NCI-H1930 (cell line): ENCODE data around the gene NEB.
"Not testable (repeated sequence)": the region's sequence is repeated elsewhere in the genome, so short reads cannot be mapped to it uniquely, and the experiment has no call there.

Source experiments
- DNase-seq, 2 experiments: peaks; one replicate each; lab custom pipeline; 2025; lab: John Stamatoyannopoulos, UW

NEB gene

DNA sequence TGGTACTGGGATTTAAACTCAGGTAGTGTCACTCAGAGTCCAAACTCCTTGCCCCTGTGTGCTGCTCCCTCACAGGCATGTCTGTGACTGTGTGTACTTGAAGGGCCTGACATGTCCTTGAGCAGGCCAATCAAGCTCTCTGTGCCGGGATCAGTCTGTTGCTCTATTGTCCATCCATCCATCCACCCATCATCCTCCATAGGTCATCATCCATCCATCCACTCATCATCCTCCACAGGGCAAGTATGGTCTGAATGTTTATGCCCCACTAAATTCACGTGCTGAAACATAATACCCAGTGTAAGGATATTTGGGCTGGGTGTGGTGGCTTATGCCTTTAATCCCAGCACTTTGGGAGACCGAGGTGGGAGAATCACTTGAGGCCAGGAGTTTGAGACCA lies 24.5 kb upstream of the NEB start:
- DNase-seq: no peak

GRCh38 chr2:151757861-151758260 lies 23.6 kb upstream of the NEB start:
- no peak for DNase-seq

DNA sequence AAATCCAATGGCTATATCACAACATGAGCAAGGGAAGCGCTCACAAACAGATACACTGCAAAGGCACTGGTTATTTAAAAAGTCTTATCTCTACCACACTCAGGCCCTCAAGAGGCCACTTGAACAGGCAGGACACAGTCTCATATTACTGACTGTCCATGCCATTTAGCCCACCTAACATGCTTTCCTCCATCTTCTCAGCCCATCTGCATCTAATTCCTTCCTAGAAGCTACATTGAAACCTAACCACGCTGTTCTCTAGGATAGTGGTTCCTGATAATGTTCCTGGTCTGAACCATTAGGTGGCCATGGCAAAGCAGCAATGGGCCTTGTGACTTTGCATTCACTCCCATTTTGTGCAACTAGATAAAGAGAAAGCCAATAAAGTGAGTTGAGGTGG lies 22.5 kb upstream of the NEB start:
- DNase-seq: no peak

GRCh38 chr2:151754253-151754897 lies 20.1 kb upstream of the NEB start:
- no peak for DNase-seq

- no peak for DNase-seq
These were observed 19.3 kb upstream of the NEB start for GRCh38 chr2:151753540-151753939.

- not testable (repeated sequence) for DNase-seq
These were observed 11.0 kb upstream of the NEB start for GRCh38 chr2:151745261-151745660.

DNA sequence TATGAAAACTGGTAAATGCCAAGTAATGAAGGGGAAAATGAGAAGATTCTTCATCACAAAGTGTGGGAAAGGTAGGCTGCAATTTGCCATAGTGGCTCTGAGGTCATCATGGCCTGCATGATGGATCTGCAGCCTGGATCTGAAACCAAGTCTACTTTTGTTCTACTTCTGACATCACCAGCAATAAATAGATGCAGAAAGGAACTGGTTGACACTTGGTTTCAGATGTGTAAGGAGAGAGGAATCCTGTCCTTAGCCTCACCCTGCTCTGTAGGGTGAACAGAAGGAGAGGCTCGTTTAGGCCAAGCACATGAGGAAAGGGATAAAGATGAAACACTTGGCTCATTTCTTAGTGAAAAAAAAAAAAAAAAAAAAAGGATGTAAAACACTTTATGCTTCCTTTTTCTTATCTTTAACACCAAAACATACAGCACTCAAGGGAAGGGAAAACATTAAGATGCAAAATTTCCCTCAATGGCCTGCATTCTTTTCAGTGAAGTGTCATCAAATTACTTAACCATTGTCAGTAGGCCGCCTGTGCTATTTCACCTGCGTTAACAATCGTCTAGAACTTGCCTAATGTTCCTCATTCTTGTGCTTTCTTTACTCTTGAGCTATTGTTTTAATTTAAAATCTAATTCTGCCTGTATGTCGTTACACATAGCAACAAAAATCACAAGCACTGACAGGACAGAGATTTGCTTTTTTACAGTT lies 3.9 kb downstream of the NEB start:
- no peak for DNase-seq

GRCh38 chr2:151729837-151730236 lies 4.4 kb downstream of the NEB start:
- DNase-seq: no peak

- DNase-seq: no peak
These were observed 4.9 kb downstream of the NEB start for GRCh38 chr2:151729415-151729811.

DNA sequence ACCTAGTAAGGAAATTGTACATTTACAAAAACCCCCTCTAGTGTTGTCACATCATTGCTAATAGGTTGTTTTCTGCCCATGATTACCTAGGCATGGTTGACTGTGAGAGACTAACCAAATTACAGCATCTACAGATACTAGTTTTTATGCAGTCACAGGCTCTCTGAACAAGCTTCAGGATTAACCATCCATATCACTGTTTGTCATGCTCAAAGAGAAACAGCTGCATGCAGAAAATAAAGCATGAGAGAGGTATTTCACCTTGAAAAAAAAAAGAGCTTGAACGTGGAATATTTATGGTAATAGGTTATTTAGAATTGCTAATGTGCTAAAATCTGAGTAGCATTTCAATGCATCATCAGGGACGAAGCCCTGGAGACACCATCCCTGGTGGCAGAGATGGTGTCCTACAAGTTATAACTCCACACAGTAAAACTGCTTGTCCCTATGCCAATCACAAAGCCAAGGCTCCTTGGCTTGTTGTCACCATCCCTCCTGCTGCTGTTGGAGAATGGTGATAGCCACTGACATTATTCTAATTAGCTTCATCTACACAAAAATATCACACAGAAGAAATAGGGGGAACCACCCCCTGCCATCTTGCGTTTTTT lies 5.4 kb downstream of the NEB start:
- no peak for DNase-seq

- no peak for DNase-seq
These were observed 6.4 kb downstream of the NEB start for GRCh38 chr2:151727593-151728552.

DNA sequence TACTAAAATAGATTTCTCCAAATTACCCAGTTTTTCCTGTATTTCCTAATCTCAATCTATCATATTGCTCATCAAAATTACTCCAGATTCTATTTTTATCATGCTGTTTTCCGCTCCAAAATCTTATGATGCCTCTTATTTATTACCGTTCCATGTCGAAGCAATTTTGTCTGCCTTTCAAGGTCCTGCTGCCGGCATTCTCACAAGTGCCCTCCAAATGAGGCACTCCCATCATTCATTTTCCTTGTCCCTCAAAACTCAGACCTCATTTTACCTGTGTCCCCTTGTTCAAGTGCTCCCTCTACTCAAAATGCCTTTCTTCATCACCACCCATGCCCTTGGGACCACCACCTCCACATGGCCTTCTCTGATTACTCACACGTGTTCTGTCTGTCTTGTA lies 13.1 kb downstream of the NEB start:
- no peak for DNase-seq

DNA sequence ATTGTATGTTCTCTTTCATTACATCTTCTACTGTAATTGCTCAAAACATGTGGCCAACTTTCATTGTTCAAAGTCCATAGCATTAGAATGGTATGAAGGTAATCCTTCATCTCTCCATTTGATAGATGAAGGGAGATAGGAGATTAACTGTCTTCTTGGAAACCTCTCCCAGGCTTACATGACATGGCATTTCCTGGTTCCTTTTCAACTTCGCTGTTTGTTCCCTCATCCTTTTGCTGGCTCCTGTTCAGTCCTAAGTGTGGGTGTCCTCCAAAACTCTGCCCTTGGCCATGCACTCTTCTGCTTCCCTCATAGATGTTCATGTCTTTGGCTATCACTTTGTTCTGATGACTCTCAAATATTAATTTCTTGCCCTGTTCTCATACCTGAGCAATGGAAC lies 13.8 kb downstream of the NEB start:
- no peak for DNase-seq

DNA sequence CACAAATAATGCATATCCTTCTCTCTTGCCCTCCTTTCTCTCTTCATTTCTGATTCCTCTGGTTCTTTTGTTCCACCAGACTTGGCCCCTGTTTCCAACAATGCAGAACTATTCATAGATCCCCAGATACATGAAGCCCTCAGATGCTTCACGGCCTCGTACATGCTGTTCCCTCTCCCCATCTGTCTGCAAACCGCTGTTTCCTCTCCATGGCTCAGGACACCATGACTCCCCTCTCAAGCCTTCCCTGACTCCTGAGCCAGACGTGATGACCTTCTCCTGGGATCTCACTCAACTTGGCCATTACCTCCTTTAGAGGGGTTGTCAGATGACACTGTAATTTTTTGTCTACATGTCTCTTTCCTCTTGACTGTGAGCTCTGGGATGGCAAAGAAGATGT lies 15.5 kb downstream of the NEB start:
- no peak for DNase-seq

- DNase-seq: no peak
These were observed 16.0 kb downstream of the NEB start for GRCh38 chr2:151718247-151718646.

DNA sequence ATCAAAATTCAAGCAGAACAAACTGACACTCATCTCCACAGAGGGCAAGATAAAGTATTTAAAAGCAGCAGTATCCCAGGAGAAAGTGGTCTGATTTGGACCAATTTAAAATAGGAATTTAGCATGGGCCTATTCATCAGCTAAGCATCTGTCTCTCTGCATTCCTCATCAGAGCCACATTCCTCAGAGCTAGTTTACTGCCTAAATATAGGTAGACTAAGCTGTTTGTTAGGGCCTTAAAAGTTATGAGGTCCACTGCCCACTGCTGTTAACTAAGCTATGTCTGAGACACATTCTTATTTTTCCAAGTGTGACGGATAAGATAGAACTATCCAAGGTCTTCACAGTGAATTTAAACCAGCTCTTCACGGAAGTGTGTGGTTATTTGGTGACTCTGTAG lies 17.6 kb downstream of the NEB start:
- DNase-seq: no peak

DNA sequence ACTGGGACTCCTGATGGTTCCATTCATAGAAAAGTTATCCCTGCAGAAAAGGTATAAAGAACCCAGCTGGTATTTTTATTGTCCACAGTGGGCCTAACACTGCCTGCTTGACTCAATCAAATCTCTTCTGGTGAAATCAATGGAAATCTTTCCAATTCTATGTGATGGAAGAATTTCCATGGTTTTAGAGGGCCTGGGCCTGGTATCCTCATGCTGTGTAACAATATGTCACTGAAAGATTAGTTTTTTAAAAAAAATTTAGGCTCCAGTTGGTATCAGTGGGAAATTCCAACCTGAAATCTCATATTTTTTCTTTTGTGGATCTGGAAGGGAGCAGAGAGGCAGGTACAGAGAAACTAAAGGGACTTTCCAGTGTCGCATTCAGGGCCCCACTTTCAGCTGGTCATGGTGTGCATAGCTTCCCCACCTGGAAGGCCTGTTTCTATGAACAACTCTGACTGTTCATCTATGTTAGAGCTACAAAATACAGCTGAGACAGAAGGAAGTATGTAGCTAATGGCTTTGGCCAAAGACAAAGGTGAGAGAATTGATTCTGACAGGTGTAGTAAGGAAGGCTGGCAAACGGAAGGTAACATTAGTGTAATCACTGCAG lies 20.9 kb downstream of the NEB start:
- no peak for DNase-seq

- no peak for DNase-seq
These were observed 23.3 kb downstream of the NEB start for GRCh38 chr2:151711025-151711424.

DNA sequence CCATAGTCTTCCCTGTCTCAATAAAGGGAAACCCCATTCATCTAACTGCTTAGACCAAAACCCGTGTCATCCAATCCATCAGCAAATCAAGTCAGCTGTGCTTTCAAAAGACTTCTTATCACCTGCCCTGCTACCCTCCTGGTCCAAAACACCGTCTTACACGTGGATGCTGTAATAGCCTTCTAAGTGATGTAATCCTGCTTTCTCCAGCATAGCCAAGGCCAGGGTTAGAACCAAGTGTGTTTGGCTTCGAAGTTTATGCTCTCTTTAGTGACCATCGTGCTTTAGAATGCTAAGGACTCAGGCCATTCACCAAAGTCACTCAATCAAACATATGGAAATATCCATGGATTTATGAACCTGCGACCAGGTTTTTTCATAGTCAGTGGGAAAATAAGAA lies 25.5 kb downstream of the NEB start:
- DNase-seq: no peak

DNA sequence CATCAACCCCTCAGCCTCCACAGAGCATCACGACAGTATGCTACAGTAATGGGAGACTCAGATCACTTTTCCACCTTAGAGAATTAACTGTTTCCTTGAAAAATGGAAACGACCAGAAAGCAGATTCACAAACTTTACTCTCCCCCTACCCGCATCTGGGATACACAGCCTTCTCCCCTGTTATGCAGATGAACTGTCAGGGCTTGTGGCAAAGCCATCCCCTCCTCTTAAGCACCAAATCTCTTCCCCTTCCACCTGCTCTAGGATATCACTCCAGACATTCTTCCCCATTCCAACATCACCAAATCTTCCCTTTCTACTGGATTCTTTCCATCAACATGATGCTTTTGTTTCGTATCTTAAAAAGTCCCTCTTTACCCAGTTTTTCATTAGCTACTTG lies 26.4 kb downstream of the NEB start:
- DNase-seq: no peak

DNA sequence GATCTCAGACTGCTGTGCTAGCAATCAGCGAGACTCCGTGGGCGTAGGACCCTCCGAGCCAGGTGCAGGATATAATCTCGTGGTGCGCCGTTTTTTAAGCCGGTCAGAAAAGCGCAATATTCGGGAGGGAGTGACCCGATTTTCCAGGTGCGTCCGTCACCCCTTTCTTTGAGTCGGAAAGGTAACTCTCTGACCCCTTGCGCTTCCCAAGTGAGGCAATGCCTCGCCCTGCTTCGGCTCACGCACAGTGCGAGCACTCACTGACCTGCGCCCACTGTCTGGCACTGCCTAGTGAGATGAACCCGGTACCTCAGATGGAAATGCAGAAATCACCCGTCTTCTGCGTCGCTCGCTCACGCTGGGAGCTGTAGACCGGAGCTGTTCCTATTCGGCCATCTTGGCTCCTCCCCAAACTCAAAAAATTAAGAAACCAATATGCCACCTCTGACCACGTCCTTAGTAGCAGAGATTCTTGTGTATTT lies 29.8 kb downstream of the NEB start:
- not testable (repeated sequence) for DNase-seq

- not testable (repeated sequence) for DNase-seq
These were observed 36.1 kb downstream of the NEB start for GRCh38 chr2:151698134-151698533.
